ENCODE measurements around the gene CD44.

DNA sequence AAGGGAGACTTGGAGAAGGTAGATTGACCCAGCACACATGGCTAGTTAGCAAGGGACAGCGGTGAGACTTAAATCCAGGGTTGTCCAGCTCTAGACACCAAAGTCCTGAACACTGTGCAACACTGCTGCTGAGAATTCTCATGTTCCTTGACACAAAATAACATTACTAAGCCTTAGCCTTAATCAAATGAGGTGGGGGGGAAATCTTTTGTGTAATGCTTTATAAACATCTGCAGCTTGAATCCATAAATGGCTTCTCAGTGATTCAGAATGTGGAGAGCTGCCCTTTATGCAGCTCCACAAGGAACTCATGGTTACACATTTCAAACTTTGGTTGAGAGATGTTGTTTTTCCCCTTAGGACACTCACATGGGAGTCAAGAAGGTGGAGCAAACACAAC lies 80.0 kb downstream of the CD44 start:
- no peak for TF ChIP-seq EGR1 (IDR thresholded peaks at IDR 0.05; ENCODE audit: low read depth in 2 of 2)
- no peak for TF ChIP-seq RAD21 (IDR thresholded peaks at IDR 0.05)
- TF ChIP-seq, protein P1, sequence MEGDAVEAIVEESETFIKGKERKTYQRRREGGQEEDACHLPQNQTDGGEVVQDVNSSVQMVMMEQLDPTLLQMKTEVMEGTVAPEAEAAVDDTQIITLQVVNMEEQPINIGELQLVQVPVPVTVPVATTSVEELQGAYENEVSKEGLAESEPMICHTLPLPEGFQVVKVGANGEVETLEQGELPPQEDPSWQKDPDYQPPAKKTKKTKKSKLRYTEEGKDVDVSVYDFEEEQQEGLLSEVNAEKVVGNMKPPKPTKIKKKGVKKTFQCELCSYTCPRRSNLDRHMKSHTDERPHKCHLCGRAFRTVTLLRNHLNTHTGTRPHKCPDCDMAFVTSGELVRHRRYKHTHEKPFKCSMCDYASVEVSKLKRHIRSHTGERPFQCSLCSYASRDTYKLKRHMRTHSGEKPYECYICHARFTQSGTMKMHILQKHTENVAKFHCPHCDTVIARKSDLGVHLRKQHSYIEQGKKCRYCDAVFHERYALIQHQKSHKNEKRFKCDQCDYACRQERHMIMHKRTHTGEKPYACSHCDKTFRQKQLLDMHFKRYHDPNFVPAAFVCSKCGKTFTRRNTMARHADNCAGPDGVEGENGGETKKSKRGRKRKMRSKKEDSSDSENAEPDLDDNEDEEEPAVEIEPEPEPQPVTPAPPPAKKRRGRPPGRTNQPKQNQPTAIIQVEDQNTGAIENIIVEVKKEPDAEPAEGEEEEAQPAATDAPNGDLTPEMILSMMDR (IDR thresholded peaks at IDR 0.05; ENCODE audit: low read depth, low read length, missing input control): no peak
- TF ChIP-seq HNF4A (conservative IDR thresholded peaks at IDR 0.05): no peak
- no peak for TF ChIP-seq YY1 (IDR thresholded peaks at IDR 0.05)
- TF ChIP-seq, protein P2, sequence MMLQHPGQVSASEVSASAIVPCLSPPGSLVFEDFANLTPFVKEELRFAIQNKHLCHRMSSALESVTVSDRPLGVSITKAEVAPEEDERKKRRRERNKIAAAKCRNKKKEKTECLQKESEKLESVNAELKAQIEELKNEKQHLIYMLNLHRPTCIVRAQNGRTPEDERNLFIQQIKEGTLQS (IDR thresholded peaks at IDR 0.05): no peak
- TF ChIP-seq, protein P3, sequence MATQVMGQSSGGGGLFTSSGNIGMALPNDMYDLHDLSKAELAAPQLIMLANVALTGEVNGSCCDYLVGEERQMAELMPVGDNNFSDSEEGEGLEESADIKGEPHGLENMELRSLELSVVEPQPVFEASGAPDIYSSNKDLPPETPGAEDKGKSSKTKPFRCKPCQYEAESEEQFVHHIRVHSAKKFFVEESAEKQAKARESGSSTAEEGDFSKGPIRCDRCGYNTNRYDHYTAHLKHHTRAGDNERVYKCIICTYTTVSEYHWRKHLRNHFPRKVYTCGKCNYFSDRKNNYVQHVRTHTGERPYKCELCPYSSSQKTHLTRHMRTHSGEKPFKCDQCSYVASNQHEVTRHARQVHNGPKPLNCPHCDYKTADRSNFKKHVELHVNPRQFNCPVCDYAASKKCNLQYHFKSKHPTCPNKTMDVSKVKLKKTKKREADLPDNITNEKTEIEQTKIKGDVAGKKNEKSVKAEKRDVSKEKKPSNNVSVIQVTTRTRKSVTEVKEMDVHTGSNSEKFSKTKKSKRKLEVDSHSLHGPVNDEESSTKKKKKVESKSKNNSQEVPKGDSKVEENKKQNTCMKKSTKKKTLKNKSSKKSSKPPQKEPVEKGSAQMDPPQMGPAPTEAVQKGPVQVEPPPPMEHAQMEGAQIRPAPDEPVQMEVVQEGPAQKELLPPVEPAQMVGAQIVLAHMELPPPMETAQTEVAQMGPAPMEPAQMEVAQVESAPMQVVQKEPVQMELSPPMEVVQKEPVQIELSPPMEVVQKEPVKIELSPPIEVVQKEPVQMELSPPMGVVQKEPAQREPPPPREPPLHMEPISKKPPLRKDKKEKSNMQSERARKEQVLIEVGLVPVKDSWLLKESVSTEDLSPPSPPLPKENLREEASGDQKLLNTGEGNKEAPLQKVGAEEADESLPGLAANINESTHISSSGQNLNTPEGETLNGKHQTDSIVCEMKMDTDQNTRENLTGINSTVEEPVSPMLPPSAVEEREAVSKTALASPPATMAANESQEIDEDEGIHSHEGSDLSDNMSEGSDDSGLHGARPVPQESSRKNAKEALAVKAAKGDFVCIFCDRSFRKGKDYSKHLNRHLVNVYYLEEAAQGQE (IDR thresholded peaks at IDR 0.05): no peak
- TF ChIP-seq TAF1 (conservative IDR thresholded peaks at IDR 0.05): no peak
- no peak for TF ChIP-seq JUND (IDR thresholded peaks at IDR 0.05)
- no peak for TF ChIP-seq GABPA (IDR thresholded peaks at IDR 0.05 in 1 of 2, conservative IDR thresholded peaks at IDR 0.05 in 1 of 2)
